Measurements from ENCODE around the gene EYA4. TPM values are rescaled to one million over a fixed set of nuclear protein-coding genes. Genes with fewer than 3 reads are reported as not detected.

EYA4 gene
- polyA plus RNA-seq, 2 of the 4 experiments (the other 2 are of a cell fraction): 14.4 to 28.3 TPM

DNA sequence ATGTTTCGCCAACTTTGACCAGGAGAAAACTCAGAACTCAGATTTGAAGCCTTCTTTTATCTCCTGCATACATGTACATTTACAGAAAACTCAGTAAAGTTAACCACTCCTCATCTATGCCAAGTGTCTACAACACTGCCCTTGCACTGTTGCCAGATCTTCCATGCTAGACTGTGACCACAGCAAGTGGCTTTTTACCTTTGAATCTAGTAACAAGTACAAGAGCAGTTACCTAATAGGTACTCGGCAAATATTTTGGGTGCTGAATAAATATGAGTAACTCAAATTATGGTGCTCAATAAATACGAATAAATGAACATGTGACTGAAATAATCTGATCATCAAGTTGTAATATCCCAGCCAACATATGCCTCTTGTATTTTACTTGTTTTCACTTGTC is 184.9 kb downstream of the EYA4 start:
- no peak for TF ChIP-seq KDM1A (IDR thresholded peaks at IDR 0.05; ENCODE audit: low read depth)
- TF ChIP-seq, protein P1, sequence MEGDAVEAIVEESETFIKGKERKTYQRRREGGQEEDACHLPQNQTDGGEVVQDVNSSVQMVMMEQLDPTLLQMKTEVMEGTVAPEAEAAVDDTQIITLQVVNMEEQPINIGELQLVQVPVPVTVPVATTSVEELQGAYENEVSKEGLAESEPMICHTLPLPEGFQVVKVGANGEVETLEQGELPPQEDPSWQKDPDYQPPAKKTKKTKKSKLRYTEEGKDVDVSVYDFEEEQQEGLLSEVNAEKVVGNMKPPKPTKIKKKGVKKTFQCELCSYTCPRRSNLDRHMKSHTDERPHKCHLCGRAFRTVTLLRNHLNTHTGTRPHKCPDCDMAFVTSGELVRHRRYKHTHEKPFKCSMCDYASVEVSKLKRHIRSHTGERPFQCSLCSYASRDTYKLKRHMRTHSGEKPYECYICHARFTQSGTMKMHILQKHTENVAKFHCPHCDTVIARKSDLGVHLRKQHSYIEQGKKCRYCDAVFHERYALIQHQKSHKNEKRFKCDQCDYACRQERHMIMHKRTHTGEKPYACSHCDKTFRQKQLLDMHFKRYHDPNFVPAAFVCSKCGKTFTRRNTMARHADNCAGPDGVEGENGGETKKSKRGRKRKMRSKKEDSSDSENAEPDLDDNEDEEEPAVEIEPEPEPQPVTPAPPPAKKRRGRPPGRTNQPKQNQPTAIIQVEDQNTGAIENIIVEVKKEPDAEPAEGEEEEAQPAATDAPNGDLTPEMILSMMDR (IDR thresholded peaks at IDR 0.05): no peak
- no peak for TF ChIP-seq ESRRA (IDR thresholded peaks at IDR 0.05; ENCODE audit: borderline replicate concordance, low read length)
- no peak for TF ChIP-seq HOXB13 (CRISPR knock-in tag; IDR thresholded peaks at IDR 0.05; ENCODE audit: low read depth)
- TF ChIP-seq POLR2AphosphoS2 (conservative IDR thresholded peaks at IDR 0.05; ENCODE audit: low read length): no peak
- no peak for TF ChIP-seq GATA3 (IDR thresholded peaks at IDR 0.05; ENCODE audit: borderline replicate concordance)
- no peak for TF ChIP-seq EHF (CRISPR knock-in tag; IDR thresholded peaks at IDR 0.05)
- TF ChIP-seq, protein P2, sequence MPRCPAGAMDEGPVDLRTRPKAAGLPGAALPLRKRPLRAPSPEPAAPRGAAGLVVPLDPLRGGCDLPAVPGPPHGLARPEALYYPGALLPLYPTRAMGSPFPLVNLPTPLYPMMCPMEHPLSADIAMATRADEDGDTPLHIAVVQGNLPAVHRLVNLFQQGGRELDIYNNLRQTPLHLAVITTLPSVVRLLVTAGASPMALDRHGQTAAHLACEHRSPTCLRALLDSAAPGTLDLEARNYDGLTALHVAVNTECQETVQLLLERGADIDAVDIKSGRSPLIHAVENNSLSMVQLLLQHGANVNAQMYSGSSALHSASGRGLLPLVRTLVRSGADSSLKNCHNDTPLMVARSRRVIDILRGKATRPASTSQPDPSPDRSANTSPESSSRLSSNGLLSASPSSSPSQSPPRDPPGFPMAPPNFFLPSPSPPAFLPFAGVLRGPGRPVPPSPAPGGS (IDR thresholded peaks at IDR 0.05): no peak
- TF ChIP-seq CEBPB (IDR thresholded peaks at IDR 0.05): no peak
- TF ChIP-seq RCOR1 (IDR thresholded peaks at IDR 0.05; ENCODE audit: low read depth, low read length): no peak
- no peak for TF ChIP-seq CHD2 (IDR thresholded peaks at IDR 0.05; ENCODE audit: low read length, partially characterized antibody)
- TF ChIP-seq MYC (IDR thresholded peaks at IDR 0.05; ENCODE audit: borderline replicate concordance, low read length): no peak
- TF ChIP-seq RFX5 (IDR thresholded peaks at IDR 0.05): no peak
- TF ChIP-seq MAZ (IDR thresholded peaks at IDR 0.05; ENCODE audit: borderline replicate concordance, low read depth, low read length): no peak
- TF ChIP-seq ZFP36 (IDR thresholded peaks at IDR 0.05; ENCODE audit: borderline replicate concordance, partially characterized antibody): no peak
- no peaks in the 10 kb centered on the region for H3K9me3 ChIP-seq
- H3K4me3 ChIP-seq: no peak overlapping the region
- ChIA-PET POLR2A (no interaction called here), CTCF (no interaction called here)
- DNase-seq (ENCODE audit: low read depth in 1 of 2, low spot score in 1 of 2) (no peak), ATAC-seq (no peak), FAIRE-seq (no peak)
- 0 out of 3 replicates have a peak, but pooled peaks cover 3% of the 10 kb centered on the region for H3K4me1 ChIP-seq
- no peak overlapping the region for H3K4me2 ChIP-seq
- H3K27ac ChIP-seq: no peak overlapping the region
- 91% methylated on average over 3 of the region's 3 CpGs for WGBS (ENCODE audit: missing lambda C conversion rate)

DNA sequence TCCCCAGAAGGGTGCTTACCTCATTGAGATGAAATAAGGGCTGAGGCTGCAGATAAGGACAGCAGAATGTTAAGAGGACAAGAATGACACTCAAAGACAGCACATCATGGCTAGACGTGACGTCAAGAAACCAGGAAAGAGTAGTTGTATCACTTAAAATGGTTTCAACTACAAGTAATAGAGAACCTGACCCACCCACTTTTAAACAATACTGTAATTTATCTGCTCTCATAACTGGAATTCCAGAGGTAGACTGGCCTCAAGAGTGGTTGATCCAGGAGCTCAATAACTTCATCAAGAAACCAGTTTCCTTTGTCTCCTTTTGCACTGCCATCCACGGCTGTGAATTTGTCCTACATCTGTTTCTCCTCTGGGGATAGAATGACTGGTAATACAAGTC is 187.1 kb downstream of the EYA4 start:
- TF ChIP-seq HOXB13 (CRISPR knock-in tag; IDR thresholded peaks at IDR 0.05; ENCODE audit: low read depth) (no peak), NPAS2 (CRISPR knock-in tag; IDR thresholded peaks at IDR 0.05; ENCODE audit: borderline replicate concordance) (no peak), EHF (CRISPR knock-in tag; IDR thresholded peaks at IDR 0.05) (no peak), ZC3H11A (IDR thresholded peaks at IDR 0.05) (no peak), FOSL2 (IDR thresholded peaks at IDR 0.05) (no peak), FOSL2 (CRISPR knock-in tag; IDR thresholded peaks at IDR 0.05) (no peak), GATA3 (IDR thresholded peaks at IDR 0.05; ENCODE audit: borderline replicate concordance) (no peak), HOXA7 (CRISPR knock-in tag; IDR thresholded peaks at IDR 0.05) (no peak), RCOR1 (IDR thresholded peaks at IDR 0.05; ENCODE audit: low read depth, low read length) (no peak), CBX8 (IDR thresholded peaks at IDR 0.05) (no peak), CBX2 (IDR thresholded peaks at IDR 0.05; ENCODE audit: borderline replicate concordance, low read depth) (no peak), RNF2 (IDR thresholded peaks at IDR 0.05; ENCODE audit: borderline replicate concordance, low read depth) (no peak)
- TF ChIP-seq, protein P3, sequence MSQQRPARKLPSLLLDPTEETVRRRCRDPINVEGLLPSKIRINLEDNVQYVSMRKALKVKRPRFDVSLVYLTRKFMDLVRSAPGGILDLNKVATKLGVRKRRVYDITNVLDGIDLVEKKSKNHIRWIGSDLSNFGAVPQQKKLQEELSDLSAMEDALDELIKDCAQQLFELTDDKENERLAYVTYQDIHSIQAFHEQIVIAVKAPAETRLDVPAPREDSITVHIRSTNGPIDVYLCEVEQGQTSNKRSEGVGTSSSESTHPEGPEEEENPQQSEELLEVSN (IDR thresholded peaks at IDR 0.05; ENCODE audit: borderline replicate concordance, low read depth): no peak
- TF ChIP-seq, protein P4, sequence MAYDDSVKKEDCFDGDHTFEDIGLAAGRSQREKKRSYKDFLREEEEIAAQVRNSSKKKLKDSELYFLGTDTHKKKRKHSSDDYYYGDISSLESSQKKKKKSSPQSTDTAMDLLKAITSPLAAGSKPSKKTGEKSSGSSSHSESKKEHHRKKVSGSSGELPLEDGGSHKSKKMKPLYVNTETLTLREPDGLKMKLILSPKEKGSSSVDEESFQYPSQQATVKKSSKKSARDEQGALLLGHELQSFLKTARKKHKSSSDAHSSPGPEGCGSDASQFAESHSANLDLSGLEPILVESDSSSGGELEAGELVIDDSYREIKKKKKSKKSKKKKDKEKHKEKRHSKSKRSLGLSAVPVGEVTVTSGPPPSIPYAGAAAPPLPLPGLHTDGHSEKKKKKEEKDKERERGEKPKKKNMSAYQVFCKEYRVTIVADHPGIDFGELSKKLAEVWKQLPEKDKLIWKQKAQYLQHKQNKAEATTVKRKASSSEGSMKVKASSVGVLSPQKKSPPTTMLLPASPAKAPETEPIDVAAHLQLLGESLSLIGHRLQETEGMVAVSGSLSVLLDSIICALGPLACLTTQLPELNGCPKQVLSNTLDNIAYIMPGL (CRISPR knock-in tag; IDR thresholded peaks at IDR 0.05; ENCODE audit: borderline replicate concordance): no peak
- POLR2A ChIA-PET: no interaction called here

More for the DNA sequence above, 187.1 kb downstream of the EYA4 start:
- no peak for DNase-seq (ENCODE audit: low read depth in 1 of 2, low spot score in 1 of 2)
- FAIRE-seq: no peak
- WGBS (ENCODE audit: missing lambda C conversion rate): 94% methylated on average over 3 of the region's 3 CpGs
- CTCF ChIA-PET: no interaction called here
- ATAC-seq: no peak
- no peak overlapping the region for H3K4me2 ChIP-seq
- H3K4me1 ChIP-seq: no peaks in the 10 kb centered on the region
- no peaks in the 10 kb centered on the region for H3K9me3 ChIP-seq
- H3K4me3 ChIP-seq: no peak overlapping the region
- no peak overlapping the region for H3K27ac ChIP-seq
